Neuronal stem cell (in vitro differentiated cells): ENCODE data around the gene SET.

Experiments
- DNase-seq: peaks from one replicate; pipeline ENCODE4 v3.0.0-alpha.2; 2013; ENCODE audit warnings: low spot score
- H2AFZ ChIP-seq: one replicate; pipeline ENCODE4 v1.6.1; 2013; ENCODE audit warnings: mild to moderate bottlenecking, low read length, inconsistent platforms
- H2AK5ac ChIP-seq: 2 replicates; pipeline ENCODE4 v1.6.1; 2013; ENCODE audit warnings: low read depth, mild to moderate bottlenecking, inconsistent platforms, low read length, moderate library complexity, mixed read lengths
- H2BK120ac ChIP-seq: 2 replicates; pipeline ENCODE4 v1.6.1; 2013; ENCODE audit warnings: low read depth, mild to moderate bottlenecking, inconsistent platforms, low read length, moderate library complexity, mixed read lengths
- H2BK12ac ChIP-seq: one replicate; pipeline ENCODE4 v1.6.1; 2013; ENCODE audit warnings: low read length, inconsistent platforms
- H2BK15ac ChIP-seq: 2 replicates; pipeline ENCODE4 v1.6.1; 2013; ENCODE audit warnings: mild to moderate bottlenecking, low read length, inconsistent platforms, mixed read lengths
- H2BK5ac ChIP-seq: one replicate; pipeline ENCODE4 v1.6.1; 2013; ENCODE audit warnings: inconsistent platforms, mild to moderate bottlenecking, low read length, moderate library complexity
- H3K14ac ChIP-seq: one replicate; pipeline ENCODE4 v1.6.1; 2013; ENCODE audit warnings: low read length, inconsistent platforms
- H3K18ac ChIP-seq: 2 replicates; pipeline ENCODE4 v1.6.1; 2013; ENCODE audit warnings: low read length, inconsistent platforms
- H3K23ac ChIP-seq: 2 replicates; pipeline ENCODE4 v1.6.1; 2013; ENCODE audit warnings: low read depth, mild to moderate bottlenecking, mixed read lengths, low read length, inconsistent platforms; ENCODE audit not compliant: poor library complexity
- H3K27ac ChIP-seq: replicated peaks from 3 replicates; pipeline ENCODE4 v1.5.1; 2013; ENCODE audit warnings: low read length, inconsistent platforms
- H3K27me3 ChIP-seq, 3 experiments: 2 replicates each; pipeline ENCODE4 v1.6.1; 2013; ENCODE audit warnings: low read length in 3 of 3, mild to moderate bottlenecking in 2 of 3, inconsistent platforms in 1 of 3, low read depth in 1 of 3, mixed read lengths in 1 of 3, moderate library complexity in 1 of 3; ENCODE audit not compliant: control insufficient read depth in 3 of 3, insufficient read depth in 3 of 3
- H3K36me3 ChIP-seq, 2 donors: replicated peaks in 1 of 2; 2 replicates each; pipeline ENCODE4 v1.6.1; 2013; ENCODE audit warnings: low read length in 2 of 2; ENCODE audit not compliant: control insufficient read depth in 2 of 2, insufficient read depth in 2 of 2
- H3K4ac ChIP-seq: 2 replicates; pipeline ENCODE4 v1.6.1; 2013; ENCODE audit warnings: inconsistent platforms, mild to moderate bottlenecking, low read length, moderate library complexity
- H3K4me1 ChIP-seq, 2 donors: 1 replicate in 1 of 2; 2 replicates in 1 of 2; pipeline ENCODE4 v1.6.1; 2013; ENCODE audit warnings: low read length in 2 of 2, low read depth in 1 of 2; ENCODE audit not compliant: control insufficient read depth in 2 of 2, insufficient read depth in 1 of 2
- H3K4me2 ChIP-seq: one replicate; pipeline ENCODE4 v1.6.1; 2013; ENCODE audit warnings: mild to moderate bottlenecking, low read length, inconsistent platforms; ENCODE audit not compliant: insufficient read depth, poor library complexity, severe bottlenecking
- H3K4me3 ChIP-seq, 2 donors: 2 replicates each; pipeline ENCODE4 v1.5.1; 2013; ENCODE audit warnings: low read length in 2 of 2, mild to moderate bottlenecking in 2 of 2, inconsistent platforms in 1 of 2, moderate library complexity in 1 of 2
- H3K79me1 ChIP-seq: one replicate; pipeline ENCODE4 v1.6.1; 2013; ENCODE audit warnings: low read depth, mild to moderate bottlenecking, inconsistent platforms, low read length, moderate library complexity
- H3K9ac ChIP-seq: one replicate; pipeline ENCODE4 v1.6.1; 2013; ENCODE audit warnings: mild to moderate bottlenecking, low read depth, low read length, inconsistent platforms; ENCODE audit not compliant: poor library complexity
- H3K9me3 ChIP-seq, 2 donors: replicated peaks in 1 of 2; 2 replicates each; pipeline versions ENCODE3 to v1.6.1; 2013; ENCODE audit warnings: low read length in 2 of 2, mild to moderate bottlenecking in 2 of 2, inconsistent platforms in 1 of 2, low read depth in 1 of 2, mixed read lengths in 1 of 2, moderate library complexity in 1 of 2; ENCODE audit not compliant: control insufficient read depth in 2 of 2, insufficient read depth in 1 of 2
- H4K8ac ChIP-seq: one replicate; pipeline ENCODE4 v1.6.1; 2013; ENCODE audit warnings: low read depth, mild to moderate bottlenecking, inconsistent platforms, low read length, moderate library complexity
- H4K91ac ChIP-seq: one replicate; pipeline ENCODE4 v1.6.1; 2013; ENCODE audit warnings: low read length, low read depth, mild to moderate bottlenecking, inconsistent platforms; ENCODE audit not compliant: poor library complexity
- WGBS, 2 donors: extraction: QIAGEN DNeasy Blood & Tissue Kit; methylation state at CpG; one replicate each; pipeline ENCODE4 v1.1.7; 2013; ENCODE audit warnings: missing lambda C conversion rate in 2 of 2, mixed read lengths in 1 of 2; ENCODE audit not compliant: insufficient read length in 2 of 2, insufficient replicate concordance in 1 of 2; ENCODE audit errors: extremely low coverage in 2 of 2; 5-methylcytosine and 5-hydroxymethylcytosine counted together

SET gene

GRCh38 chr9:128722380-128723351, 33.6 kb downstream of the SET start:
- H2BK5ac ChIP-seq, result no peak overlapping the region
- H3K27me3 ChIP-seq, result no peaks in the 10 kb centered on the region
- H3K4me1 ChIP-seq, result peaks cover 0 to 13% of the 10 kb centered on the region in 2 donors
- no peak overlapping the region for H4K91ac ChIP-seq
- WGBS, 2 donors, result no CpG with 5 or more reads among the region's 9 CpGs
- H3K18ac ChIP-seq, result no peak overlapping the region
- H4K8ac ChIP-seq, result no peak overlapping the region
- H2AFZ ChIP-seq, result no peak overlapping the region
- peaks cover 8 to 25% of the 10 kb centered on the region in 2 donors for H3K36me3 ChIP-seq
- peak overlapping the region; percentile 81 for H3K4me2 ChIP-seq
- H3K4me3 ChIP-seq, result no peak overlapping the region
- peak overlapping the region; percentile 60 for H3K23ac ChIP-seq
- H2BK12ac ChIP-seq, result peak overlapping the region; percentile 5
- no peak overlapping the region for H3K9ac ChIP-seq
- H3K9me3 ChIP-seq, result no peaks in the 10 kb centered on the region
- H2BK120ac ChIP-seq, result no peak overlapping the region
- no peak for DNase-seq
- no peaks in the 10 kb centered on the region for H3K79me1 ChIP-seq
- no peak overlapping the region for H3K27ac ChIP-seq
- no peak overlapping the region for H3K4ac ChIP-seq
- H2AK5ac ChIP-seq, result peak overlapping the region; percentile 15
- no peak overlapping the region for H3K14ac ChIP-seq
- no peak overlapping the region for H2BK15ac ChIP-seq

GRCh38 chr9:128723352-128723865, 34.4 kb downstream of the SET start:
- Histone ChIP-seq H2BK120ac (no peak overlapping the region), H3K4me3 (peak overlapping the region; percentile 35 to 90), H3K23ac (peak overlapping the region; percentile 98), H4K8ac (peak overlapping the region; percentile 50), H3K4me2 (peak overlapping the region; percentile 81), H3K27me3 (no peaks in the 10 kb centered on the region), H3K14ac (no peak overlapping the region), H2BK5ac (no peak overlapping the region), H2AFZ (peak overlapping the region; percentile 76), H2BK12ac (no peak overlapping the region), H4K91ac (no peak overlapping the region), H3K36me3 (peaks cover 9 to 19% of the 10 kb centered on the region in 2 donors), H2BK15ac (peak overlapping the region; percentile 19), H3K4ac (no peak overlapping the region), H3K9ac (peak overlapping the region; percentile 72), H3K4me1 (peaks cover 0 to 13% of the 10 kb centered on the region in 2 donors), H3K9me3 (no peaks in the 10 kb centered on the region), H3K18ac (no peak overlapping the region), H2AK5ac (peak overlapping the region; percentile 97), H3K27ac (no peak overlapping the region), H3K79me1 (no peaks in the 10 kb centered on the region)
- WGBS, 2 donors, result no CpG with 5 or more reads among the region's 7 CpGs
- DNase-seq, result peak; percentile 17

- Histone ChIP-seq H3K4me1 (peaks cover 0 to 16% of the 10 kb centered on the region in 2 donors), H3K9me3 (no peaks in the 10 kb centered on the region), H3K18ac (peak within 1 kb of the TSS; percentile 95), H3K9ac (peak within 1 kb of the TSS; percentile 72), H3K4ac (peak within 1 kb of the TSS; percentile 44), H3K36me3 (peaks cover 9 to 16% of the 10 kb centered on the region in 2 donors), H3K4me2 (peak within 1 kb of the TSS; percentile 81), H3K14ac (no peak within 1 kb of the TSS), H3K27me3 (no peaks in the 10 kb centered on the region), H3K27ac (peak within 1 kb of the TSS; percentile 70), H2BK120ac (no peak within 1 kb of the TSS), H2AFZ (peak within 1 kb of the TSS; percentile 76), H4K91ac (no peak within 1 kb of the TSS), H2BK12ac (no peak within 1 kb of the TSS), H2AK5ac (peak within 1 kb of the TSS; percentile 97), H2BK5ac (no peak within 1 kb of the TSS), H3K23ac (peak within 1 kb of the TSS; percentile 98), H3K79me1 (no peaks in the 10 kb centered on the region), H2BK15ac (peak within 1 kb of the TSS; percentile 19), H3K4me3 (peak within 1 kb of the TSS; percentile 35 to 90), H4K8ac (peak within 1 kb of the TSS; percentile 50)
- peak; percentile 95 for DNase-seq
- no CpG with 5 or more reads among the region's 68 CpGs for WGBS, 2 donors
These were observed 35.1 kb downstream of the SET start, which contains the start of gene ZDHHC12 for GRCh38 chr9:128723866-128724743. Gene ZDHHC12 (minus strand): TSS chr9:128724127. CDS start chr9:128724093, 34 bp downstream.
